H1 (cell line): ENCODE measurements around the gene B3GALT4. TPM values are rescaled to one million over a fixed set of nuclear protein-coding genes. Genes with fewer than 3 reads are reported as not detected.

Source experiments
- BACH1 ChIP-seq: IDR thresholded peaks from 2 replicates; pipeline ENCODE4 v1.6.1; 2012; ENCODE audit warnings: low read length, improper control_type of control experiment
- CBX5 ChIP-seq: fragments of 300-800, 300-1000 bp; sonication (generic); IDR thresholded peaks from 2 replicates; pipeline ENCODE4 v1.7.1; 2016; ENCODE audit warnings: antibody characterized with exemption, low read length, low read depth
- KDM1A ChIP-seq: fragments of 200-600, 300-600 bp; sonication (generic); IDR thresholded peaks from 2 replicates; pipeline ENCODE4 v1.7.1; 2016; ENCODE audit warnings: mild to moderate bottlenecking, low read length, borderline replicate concordance
- POU5F1 ChIP-seq: IDR thresholded peaks from 2 replicates; pipeline ENCODE4 v1.6.1; 2011; ENCODE audit warnings: low read depth, mild to moderate bottlenecking, low read length, moderate library complexity
- RXRA ChIP-seq: IDR thresholded peaks from 2 replicates; pipeline ENCODE4 v1.6.1; 2011; ENCODE audit warnings: low read depth, mild to moderate bottlenecking, low read length, moderate library complexity; ENCODE audit not compliant: insufficient read depth
- SP4 ChIP-seq: IDR thresholded peaks from 2 replicates; pipeline ENCODE4 v1.6.1; 2012; ENCODE audit warnings: low read length, inconsistent platforms
- TEAD4 ChIP-seq: IDR thresholded peaks from 2 replicates; pipeline ENCODE4 v1.6.1; 2012; ENCODE audit warnings: low read depth, low read length, inconsistent platforms, mixed read lengths
- polyA plus RNA-seq, 7 experiments: library from polyadenylated mRNA; depleted of rRNA in 3 of 7; stranded (reverse) in 5 of 7; unstranded in 2 of 7; fragments of >200 nt in 5 of 7; fragments of 200-250 nt in 2 of 7; gene quantifications; 1 replicate in 5 of 7; 2 replicates in 1 of 7; 4 replicates in 1 of 7; pipeline versions ENCODE4 v1.2.1 to v1.2.3, GENCODE V29; 2011 to 2013; ENCODE audit warnings: missing spikeins in 2 of 7, mixed read lengths in 2 of 7
- total RNA-seq: library from RNA; stranded (reverse); fragmentation: NEBNext Ultra II Directional; extraction: Animal tissue kit (Norgen Biotek cat#: 25700); gene quantifications from 2 replicates; pipeline ENCODE4 v1.2.1, GENCODE V29; 2021
- TF ChIP-seq, protein P1 (sequence below): IDR thresholded peaks from 2 replicates; pipeline ENCODE4 v1.6.1; 2011; ENCODE audit warnings: low read length, improper control_type of control experiment

B3GALT4 gene
- total and polyA plus RNA-seq, 2 of the 8 experiments (the other 6 are each of a cell fraction or from before 2014, with no cell fraction given) = 2.2 to 3.0 TPM

DNA sequence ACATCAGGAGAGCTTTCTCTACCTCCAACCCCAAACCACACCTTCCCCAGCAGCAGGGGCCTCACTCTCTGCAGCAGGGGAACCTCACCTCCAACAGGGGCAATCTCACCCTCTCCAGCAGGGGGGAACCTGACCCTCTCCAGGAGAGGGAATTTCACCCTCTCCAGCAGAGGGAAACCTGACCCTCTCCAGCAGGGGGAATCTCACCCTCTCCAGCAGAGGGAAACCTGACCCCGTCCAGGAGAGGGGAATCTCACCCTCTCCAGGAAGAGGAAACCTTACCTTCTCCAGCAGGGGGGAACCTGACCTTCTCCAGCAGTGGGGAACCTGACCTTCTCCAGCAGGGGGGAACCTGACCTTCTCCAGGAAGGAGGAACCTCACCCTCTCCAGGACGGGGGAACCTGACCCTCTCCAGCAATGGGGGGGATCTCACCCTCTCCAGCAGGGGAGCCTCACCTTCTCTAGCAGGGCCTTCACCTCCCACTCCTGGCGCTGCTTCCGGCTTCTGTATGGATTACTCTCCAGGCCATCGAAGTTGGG, 3.1 kb downstream of the B3GALT4 start (continued):
- peak; percentile 28; the same call in 1 of the 2 replicates for TF ChIP-seq TEAD4
- TF ChIP-seq SP4 = no peak
- TF ChIP-seq, protein P1, sequence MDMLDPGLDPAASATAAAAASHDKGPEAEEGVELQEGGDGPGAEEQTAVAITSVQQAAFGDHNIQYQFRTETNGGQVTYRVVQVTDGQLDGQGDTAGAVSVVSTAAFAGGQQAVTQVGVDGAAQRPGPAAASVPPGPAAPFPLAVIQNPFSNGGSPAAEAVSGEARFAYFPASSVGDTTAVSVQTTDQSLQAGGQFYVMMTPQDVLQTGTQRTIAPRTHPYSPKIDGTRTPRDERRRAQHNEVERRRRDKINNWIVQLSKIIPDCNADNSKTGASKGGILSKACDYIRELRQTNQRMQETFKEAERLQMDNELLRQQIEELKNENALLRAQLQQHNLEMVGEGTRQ = no peak
- TF ChIP-seq POU5F1 = no peak
- TF ChIP-seq CBX5 = no peak
- TF ChIP-seq BACH1 = no peak
- TF ChIP-seq KDM1A = no peak
- no peak for TF ChIP-seq RXRA
- TF ChIP-seq, all 59 proteins: peak for 3
